ENCODE measurements around the gene GATB.

Gene GATB, protein sequence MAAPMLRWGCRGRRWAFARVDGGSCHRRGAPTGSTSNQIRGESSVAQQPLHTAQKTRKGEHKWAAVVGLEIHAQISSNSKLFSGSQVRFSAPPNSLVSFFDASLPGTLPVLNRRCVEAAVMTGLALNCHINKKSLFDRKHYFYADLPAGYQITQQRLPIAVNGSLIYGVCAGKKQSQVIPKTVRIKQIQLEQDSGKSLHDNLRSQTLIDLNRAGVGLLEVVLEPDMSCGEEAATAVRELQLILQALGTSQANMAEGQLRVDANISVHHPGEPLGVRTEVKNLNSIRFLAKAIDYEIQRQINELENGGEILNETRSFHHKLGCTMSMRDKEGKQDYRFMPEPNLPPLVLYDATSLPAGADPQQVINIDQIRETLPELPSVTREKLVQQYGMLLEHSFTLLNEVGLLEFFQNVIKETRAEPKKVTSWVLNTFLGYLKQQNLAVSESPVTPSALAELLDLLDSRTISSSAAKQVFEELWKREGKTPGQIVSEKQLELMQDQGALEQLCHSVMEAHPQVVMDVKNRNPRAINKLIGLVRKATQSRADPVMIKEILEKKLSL

GRCh38 chr4:151760712-151761661, at the start of gene GATB:
Gene GATB (minus strand): TSS chr4:151761007. CDS start chr4:151760982, 25 bp downstream.
- peak; percentile 77 for DNase-seq (ENCODE audit: low read depth)
- peak within 1 kb of the TSS; percentile 95 for H3K4me3 ChIP-seq (ENCODE audit: control insufficient read depth, low read depth, low read length)
- TF ChIP-seq CTCF (IDR thresholded peaks at IDR 0.05; ENCODE audit: control insufficient read depth, insufficient read depth, low read depth, low read length, missing control alignments), result peak; percentile 54

- DNase-seq (ENCODE audit: low read depth), result no peak
- TF ChIP-seq CTCF (IDR thresholded peaks at IDR 0.05; ENCODE audit: control insufficient read depth, insufficient read depth, low read depth, low read length, missing control alignments), result no peak
- no peak overlapping the region for H3K4me3 ChIP-seq (ENCODE audit: control insufficient read depth, low read depth, low read length)
Measured at GRCh38 chr4:151810476-151810875, 49.7 kb upstream of the GATB start.

GRCh38 chr4:151809716-151810115, 48.9 kb upstream of the GATB start:
- no peak overlapping the region for H3K4me3 ChIP-seq (ENCODE audit: control insufficient read depth, low read depth, low read length)
- DNase-seq (ENCODE audit: low read depth), result no peak
- no peak for TF ChIP-seq CTCF (IDR thresholded peaks at IDR 0.05; ENCODE audit: control insufficient read depth, insufficient read depth, low read depth, low read length, missing control alignments)

GRCh38 chr4:151808542-151808941, 47.7 kb upstream of the GATB start:
- no peak overlapping the region for H3K4me3 ChIP-seq (ENCODE audit: control insufficient read depth, low read depth, low read length)
- no peak for TF ChIP-seq CTCF (IDR thresholded peaks at IDR 0.05; ENCODE audit: control insufficient read depth, insufficient read depth, low read depth, low read length, missing control alignments)
- DNase-seq (ENCODE audit: low read depth), result no peak

DNA sequence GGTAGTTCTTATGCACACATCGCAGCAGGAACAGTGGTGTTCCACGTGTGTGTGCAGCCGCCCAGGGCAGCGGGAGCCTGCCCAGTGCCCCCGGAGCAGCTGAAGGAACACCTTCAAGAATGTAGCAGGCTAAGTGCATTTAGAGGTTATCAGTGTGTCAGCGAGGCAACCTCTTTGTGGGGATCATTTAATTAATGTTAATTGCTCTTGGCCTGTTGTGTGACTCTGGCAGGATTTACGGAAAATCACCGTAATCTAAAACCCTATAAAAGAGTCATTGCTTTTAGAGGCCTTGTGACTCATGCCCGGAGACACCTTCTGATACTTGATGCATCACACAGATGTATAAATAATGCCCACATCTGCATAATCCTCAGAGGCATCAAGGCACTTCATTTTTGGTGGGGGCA, 47.3 kb upstream of the GATB start:
- TF ChIP-seq CTCF (IDR thresholded peaks at IDR 0.05; ENCODE audit: control insufficient read depth, insufficient read depth, low read depth, low read length, missing control alignments), result no peak
- no peak overlapping the region for H3K4me3 ChIP-seq (ENCODE audit: control insufficient read depth, low read depth, low read length)
- DNase-seq (ENCODE audit: low read depth), result peak; percentile 43

DNA sequence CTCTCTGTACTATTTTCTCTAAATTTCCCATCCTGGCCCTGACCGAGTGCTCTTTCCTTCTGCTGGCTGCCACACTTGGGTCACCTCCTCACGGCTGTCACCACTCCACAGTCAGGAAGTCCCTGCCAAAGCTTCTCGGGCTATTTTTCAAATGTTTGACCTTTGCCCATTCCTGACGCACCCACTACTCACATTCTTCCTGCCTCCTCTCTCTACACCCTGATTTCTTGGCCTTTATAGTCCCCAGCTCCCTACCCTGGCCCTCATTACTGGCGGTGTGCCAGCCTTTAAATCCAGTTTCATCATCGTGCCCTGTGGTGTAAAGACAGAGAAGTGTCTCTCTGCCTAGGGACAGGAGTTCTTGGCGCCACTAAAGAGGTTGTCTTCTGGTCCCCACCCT, 46.4 kb upstream of the GATB start:
- H3K4me3 ChIP-seq (ENCODE audit: control insufficient read depth, low read depth, low read length), result no peak overlapping the region
- no peak for DNase-seq (ENCODE audit: low read depth)
- no peak for TF ChIP-seq CTCF (IDR thresholded peaks at IDR 0.05; ENCODE audit: control insufficient read depth, insufficient read depth, low read depth, low read length, missing control alignments)
